HEK293 (cell line): Measurements from ENCODE around the gene TUT4.

Experiments
- CTCF ChIP-seq: fragments of 450-650 bp; formaldehyde crosslinking; IDR thresholded peaks from 2 replicates; pipeline ENCODE4 v1.5.1; 2016; ENCODE audit warnings: missing biosample characterization, missing genetic modification characterization
- GLI4 ChIP-seq: fragments of 450-650 bp; formaldehyde crosslinking; IDR thresholded peaks from 2 replicates; pipeline ENCODE4 v1.5.1; 2016; ENCODE audit warnings: missing biosample characterization, missing genetic modification characterization
- KLF8 ChIP-seq: fragments of 450-650 bp; formaldehyde crosslinking; IDR thresholded peaks from 2 replicates; pipeline ENCODE4 v1.5.1; 2016; ENCODE audit warnings: missing biosample characterization, missing genetic modification characterization
- MZF1 ChIP-seq: fragments of 450-650 bp; formaldehyde crosslinking; IDR thresholded peaks from 2 replicates; pipeline ENCODE4 v1.5.1; 2017; ENCODE audit warnings: missing biosample characterization, missing genetic modification characterization, borderline replicate concordance
- PATZ1 ChIP-seq: fragments of 450-650 bp; formaldehyde crosslinking; IDR thresholded peaks from 2 replicates; pipeline ENCODE4 v1.5.1; 2016; ENCODE audit warnings: missing biosample characterization, missing genetic modification characterization
- PRDM6 ChIP-seq: fragments of 450-650 bp; formaldehyde crosslinking; IDR thresholded peaks from 2 replicates; pipeline ENCODE4 v1.5.1; 2017; ENCODE audit warnings: missing biosample characterization, missing genetic modification characterization
- SCRT2 ChIP-seq: fragments of 450-650 bp; formaldehyde crosslinking; IDR thresholded peaks from 2 replicates; pipeline ENCODE4 v1.5.1; 2016; ENCODE audit warnings: missing biosample characterization, missing genetic modification characterization
- ZBTB26 ChIP-seq: fragments of 450-650 bp; formaldehyde crosslinking; optimal IDR thresholded peaks from 2 replicates; pipeline ENCODE3; 2016; ENCODE audit warnings: missing biosample characterization, mild to moderate bottlenecking, missing genetic modification characterization
- ZBTB8A ChIP-seq: fragments of 450-650 bp; formaldehyde crosslinking; IDR thresholded peaks from 2 replicates; pipeline ENCODE4 v1.5.1; 2016; ENCODE audit warnings: missing biosample characterization, missing genetic modification characterization
- ZNF140 ChIP-seq: fragments of 450-650 bp; formaldehyde crosslinking; IDR thresholded peaks from 2 replicates; pipeline ENCODE4 v1.5.1; 2016; ENCODE audit warnings: missing biosample characterization, missing genetic modification characterization
- ZNF174 ChIP-seq: fragments of 450-650 bp; formaldehyde crosslinking; IDR thresholded peaks from 2 replicates; pipeline ENCODE4 v1.5.0; 2017; ENCODE audit warnings: missing biosample characterization, mild to moderate bottlenecking, missing genetic modification characterization
- ZNF175 ChIP-seq: fragments of 450-650 bp; formaldehyde crosslinking; IDR thresholded peaks from 2 replicates; pipeline ENCODE4 v1.5.1; 2016; ENCODE audit warnings: missing biosample characterization, missing genetic modification characterization
- ZNF26 ChIP-seq: fragments of 450-650 bp; formaldehyde crosslinking; IDR thresholded peaks from 2 replicates; pipeline ENCODE4 v1.5.1; 2016; ENCODE audit warnings: missing biosample characterization, missing genetic modification characterization
- ZNF341 ChIP-seq: fragments of 450-650 bp; formaldehyde crosslinking; IDR thresholded peaks from 2 replicates; pipeline ENCODE4; 2016; ENCODE audit warnings: low read depth, missing biosample characterization, missing genetic modification characterization
- ZNF354C ChIP-seq: fragments of 450-650 bp; formaldehyde crosslinking; IDR thresholded peaks from 2 replicates; pipeline ENCODE4 v1.5.1; 2016; ENCODE audit warnings: missing biosample characterization, missing genetic modification characterization, low read depth, borderline replicate concordance
- ZNF366 ChIP-seq: fragments of 450-650 bp; formaldehyde crosslinking; conservative IDR thresholded peaks from 2 replicates; pipeline ENCODE4 v1.5.1; 2016; ENCODE audit warnings: missing biosample characterization, missing genetic modification characterization
- ZNF398 ChIP-seq: fragments of 450-650 bp; formaldehyde crosslinking; IDR thresholded peaks from 2 replicates; pipeline ENCODE4 v1.5.1; 2017; ENCODE audit warnings: missing biosample characterization, missing genetic modification characterization
- ZNF433 ChIP-seq: fragments of 450-650 bp; formaldehyde crosslinking; IDR thresholded peaks from 2 replicates; pipeline ENCODE4 v1.5.1; 2016; ENCODE audit warnings: missing biosample characterization, missing genetic modification characterization, low read depth
- ZNF549 ChIP-seq: fragments of 450-650 bp; IDR thresholded peaks from 2 replicates; pipeline ENCODE4 v1.5.1; 2018; ENCODE audit warnings: missing biosample characterization, missing genetic modification characterization, mild to moderate bottlenecking, inconsistent platforms, moderate library complexity
- ZNF561 ChIP-seq: fragments of 450-650 bp; IDR thresholded peaks from 2 replicates; pipeline ENCODE4 v1.5.1; 2018; ENCODE audit warnings: missing biosample characterization, missing genetic modification characterization, borderline replicate concordance
- ZNF600 ChIP-seq: fragments of 450-650 bp; formaldehyde crosslinking; IDR thresholded peaks from 2 replicates; pipeline ENCODE4 v1.5.1; 2016; ENCODE audit warnings: missing biosample characterization, missing genetic modification characterization
- ZNF621 ChIP-seq: fragments of 450-650 bp; formaldehyde crosslinking; IDR thresholded peaks from 2 replicates; pipeline ENCODE4 v1.5.1; 2017; ENCODE audit warnings: missing biosample characterization, missing genetic modification characterization
- ZNF670 ChIP-seq: fragments of 450-650 bp; formaldehyde crosslinking; IDR thresholded peaks from 2 replicates; pipeline ENCODE4 v1.5.1; 2016; ENCODE audit warnings: missing biosample characterization, missing genetic modification characterization, low read depth
- ZNF768 ChIP-seq: fragments of 450-650 bp; formaldehyde crosslinking; IDR thresholded peaks from 2 replicates; pipeline ENCODE4 v1.5.1; 2018; ENCODE audit warnings: missing biosample characterization, mild to moderate bottlenecking, missing genetic modification characterization
- ZNF792 ChIP-seq: fragments of 450-650 bp; formaldehyde crosslinking; IDR thresholded peaks from 2 replicates; pipeline ENCODE4 v1.5.1; 2016; ENCODE audit warnings: missing biosample characterization, missing genetic modification characterization
- ZNF837 ChIP-seq: fragments of 450-650 bp; formaldehyde crosslinking; IDR thresholded peaks from 2 replicates; pipeline ENCODE4 v1.5.1; 2016; ENCODE audit warnings: missing biosample characterization, missing genetic modification characterization
- ZNF843 ChIP-seq: fragments of 450-650 bp; formaldehyde crosslinking; IDR thresholded peaks from 2 replicates; pipeline ENCODE4 v1.5.1; 2016; ENCODE audit warnings: missing biosample characterization, missing genetic modification characterization
- ZSCAN4 ChIP-seq: fragments of 450-650 bp; formaldehyde crosslinking; IDR thresholded peaks from 2 replicates; pipeline ENCODE4 v1.5.1; 2017; ENCODE audit warnings: missing biosample characterization, missing genetic modification characterization

The TUT4 gene

GRCh38 chr1:52551507-52552235 lies 1.2 kb downstream of the TUT4 start (continued):
- peak; percentile 88 for TF ChIP-seq ZSCAN4 (tag by site-specific recombination)
- TF ChIP-seq ZNF670 (tag by site-specific recombination), result no peak
- TF ChIP-seq ZNF561 (tag by site-specific recombination), result 0 out of 2 replicates have a peak, but pooled peaks have one; percentile 23
- TF ChIP-seq ZNF792 (tag by site-specific recombination), result no peak
- no peak for TF ChIP-seq ZNF433 (tag by site-specific recombination)
- peak; percentile 60 for TF ChIP-seq ZBTB26 (tag by site-specific recombination)
- TF ChIP-seq ZNF341 (tag by site-specific recombination), result no peak
- TF ChIP-seq ZNF354C, result no peak
- TF ChIP-seq ZNF600 (tag by site-specific recombination), result no peak
- TF ChIP-seq ZNF768, result no peak
- TF ChIP-seq SCRT2, result no peak
- no peak for TF ChIP-seq ZNF621
- no peak for TF ChIP-seq ZNF175
- TF ChIP-seq GLI4, result no peak
- TF ChIP-seq PRDM6 (tag by site-specific recombination), result peak; percentile 67
- TF ChIP-seq CTCF, result no peak
- no peak for TF ChIP-seq ZBTB8A (tag by site-specific recombination)
- TF ChIP-seq ZNF26, result no peak
- no peak for TF ChIP-seq ZNF549
- TF ChIP-seq ZNF843, result peak; percentile 28; the same call in 1 of the 2 replicates
- no peak for TF ChIP-seq ZNF140 (tag by site-specific recombination)
- TF ChIP-seq ZNF366 (tag by site-specific recombination), result peak; percentile 16; the same call in 1 of the 2 replicates
- TF ChIP-seq PATZ1, result no peak
- no peak for TF ChIP-seq MZF1 (tag by site-specific recombination)
- TF ChIP-seq ZNF837 (tag by site-specific recombination), result no peak
- no peak for TF ChIP-seq KLF8 (tag by site-specific recombination)
- TF ChIP-seq ZNF398 (tag by site-specific recombination), result no peak
- TF ChIP-seq ZNF174 (tag by site-specific recombination), result no peak
